ENCODE results near the gene SLC27A6. TPM values are rescaled to one million over a fixed set of nuclear protein-coding genes. Genes with fewer than 3 reads are reported as not detected.

Gene SLC27A6
- total and polyA plus RNA-seq, 2 experiments from 2014 or later, result 2.0 to 4.8 TPM

GRCh38 chr5:128966846-128967245 is 1.6 kb downstream of the SLC27A6 start:
- Histone ChIP-seq H3K9me2 (ENCODE audit: insufficient read depth) (peaks cover 3% of the 10 kb centered on the region; the same call in 1 of the 2 replicates), H3K4me1 (ENCODE audit: insufficient read depth) (no peaks in the 10 kb centered on the region), H3K27ac (ENCODE audit: low read depth) (no peak overlapping the region), H3F3A (replicated peaks; ENCODE audit: low read depth) (no peaks in the 10 kb centered on the region), H3K36me3 (ENCODE audit: insufficient read depth) (no peaks in the 10 kb centered on the region), H3K27me3 (ENCODE audit: insufficient read depth) (peaks cover 33% of the 10 kb centered on the region), H2AFZ (no peak overlapping the region), H3K4me3 (no peak overlapping the region), H4K20me1 (replicated peaks; ENCODE audit: insufficient read depth) (no peaks in the 10 kb centered on the region), H3K79me2 (replicated peaks; ENCODE audit: insufficient read depth) (no peaks in the 10 kb centered on the region), H3K4me2 (no peak overlapping the region)
- ATAC-seq (no peak), DNase-seq (ENCODE audit: low spot score) (no peak)
- no peak overlapping the region for H3K27ac Mint-ChIP-seq
- no peak overlapping the region for H3K4me3 Mint-ChIP-seq
- H3K27me3 Mint-ChIP-seq (ENCODE audit: insufficient read depth, low read depth, poor library complexity), result peaks cover 23% of the 10 kb centered on the region
- TF ChIP-seq CTCF (conservative IDR thresholded peaks at IDR 0.05; ENCODE audit: low read depth in 2 of 2) (no peak), ETS1 (IDR thresholded peaks at IDR 0.05) (no peak), EZH2 (IDR thresholded peaks at IDR 0.05; ENCODE audit: low read depth, unreplicated experiment) (no peak), EZH2phosphoT487 (IDR thresholded peaks at IDR 0.05; ENCODE audit: unreplicated experiment) (no peak), JUNB (IDR thresholded peaks at IDR 0.05; ENCODE audit: unreplicated experiment) (no peak), CREB1 (CRISPR knock-in tag; IDR thresholded peaks at IDR 0.05; ENCODE audit: low read depth) (no peak), POLR2AphosphoS5 (IDR thresholded peaks at IDR 0.05; ENCODE audit: low read depth) (no peak), NANOG (IDR thresholded peaks at IDR 0.05; ENCODE audit: borderline replicate concordance) (no peak), ZNF331 (CRISPR knock-in tag; IDR thresholded peaks at IDR 0.05; ENCODE audit: low read depth) (no peak), ZNF114 (CRISPR knock-in tag; IDR thresholded peaks at IDR 0.05) (no peak), STAT1 (IDR thresholded peaks at IDR 0.05; ENCODE audit: unreplicated experiment) (no peak)
- TF ChIP-seq, protein P1, sequence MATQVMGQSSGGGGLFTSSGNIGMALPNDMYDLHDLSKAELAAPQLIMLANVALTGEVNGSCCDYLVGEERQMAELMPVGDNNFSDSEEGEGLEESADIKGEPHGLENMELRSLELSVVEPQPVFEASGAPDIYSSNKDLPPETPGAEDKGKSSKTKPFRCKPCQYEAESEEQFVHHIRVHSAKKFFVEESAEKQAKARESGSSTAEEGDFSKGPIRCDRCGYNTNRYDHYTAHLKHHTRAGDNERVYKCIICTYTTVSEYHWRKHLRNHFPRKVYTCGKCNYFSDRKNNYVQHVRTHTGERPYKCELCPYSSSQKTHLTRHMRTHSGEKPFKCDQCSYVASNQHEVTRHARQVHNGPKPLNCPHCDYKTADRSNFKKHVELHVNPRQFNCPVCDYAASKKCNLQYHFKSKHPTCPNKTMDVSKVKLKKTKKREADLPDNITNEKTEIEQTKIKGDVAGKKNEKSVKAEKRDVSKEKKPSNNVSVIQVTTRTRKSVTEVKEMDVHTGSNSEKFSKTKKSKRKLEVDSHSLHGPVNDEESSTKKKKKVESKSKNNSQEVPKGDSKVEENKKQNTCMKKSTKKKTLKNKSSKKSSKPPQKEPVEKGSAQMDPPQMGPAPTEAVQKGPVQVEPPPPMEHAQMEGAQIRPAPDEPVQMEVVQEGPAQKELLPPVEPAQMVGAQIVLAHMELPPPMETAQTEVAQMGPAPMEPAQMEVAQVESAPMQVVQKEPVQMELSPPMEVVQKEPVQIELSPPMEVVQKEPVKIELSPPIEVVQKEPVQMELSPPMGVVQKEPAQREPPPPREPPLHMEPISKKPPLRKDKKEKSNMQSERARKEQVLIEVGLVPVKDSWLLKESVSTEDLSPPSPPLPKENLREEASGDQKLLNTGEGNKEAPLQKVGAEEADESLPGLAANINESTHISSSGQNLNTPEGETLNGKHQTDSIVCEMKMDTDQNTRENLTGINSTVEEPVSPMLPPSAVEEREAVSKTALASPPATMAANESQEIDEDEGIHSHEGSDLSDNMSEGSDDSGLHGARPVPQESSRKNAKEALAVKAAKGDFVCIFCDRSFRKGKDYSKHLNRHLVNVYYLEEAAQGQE (IDR thresholded peaks at IDR 0.05; ENCODE audit: unreplicated experiment), result no peak
- TF ChIP-seq, protein P2, sequence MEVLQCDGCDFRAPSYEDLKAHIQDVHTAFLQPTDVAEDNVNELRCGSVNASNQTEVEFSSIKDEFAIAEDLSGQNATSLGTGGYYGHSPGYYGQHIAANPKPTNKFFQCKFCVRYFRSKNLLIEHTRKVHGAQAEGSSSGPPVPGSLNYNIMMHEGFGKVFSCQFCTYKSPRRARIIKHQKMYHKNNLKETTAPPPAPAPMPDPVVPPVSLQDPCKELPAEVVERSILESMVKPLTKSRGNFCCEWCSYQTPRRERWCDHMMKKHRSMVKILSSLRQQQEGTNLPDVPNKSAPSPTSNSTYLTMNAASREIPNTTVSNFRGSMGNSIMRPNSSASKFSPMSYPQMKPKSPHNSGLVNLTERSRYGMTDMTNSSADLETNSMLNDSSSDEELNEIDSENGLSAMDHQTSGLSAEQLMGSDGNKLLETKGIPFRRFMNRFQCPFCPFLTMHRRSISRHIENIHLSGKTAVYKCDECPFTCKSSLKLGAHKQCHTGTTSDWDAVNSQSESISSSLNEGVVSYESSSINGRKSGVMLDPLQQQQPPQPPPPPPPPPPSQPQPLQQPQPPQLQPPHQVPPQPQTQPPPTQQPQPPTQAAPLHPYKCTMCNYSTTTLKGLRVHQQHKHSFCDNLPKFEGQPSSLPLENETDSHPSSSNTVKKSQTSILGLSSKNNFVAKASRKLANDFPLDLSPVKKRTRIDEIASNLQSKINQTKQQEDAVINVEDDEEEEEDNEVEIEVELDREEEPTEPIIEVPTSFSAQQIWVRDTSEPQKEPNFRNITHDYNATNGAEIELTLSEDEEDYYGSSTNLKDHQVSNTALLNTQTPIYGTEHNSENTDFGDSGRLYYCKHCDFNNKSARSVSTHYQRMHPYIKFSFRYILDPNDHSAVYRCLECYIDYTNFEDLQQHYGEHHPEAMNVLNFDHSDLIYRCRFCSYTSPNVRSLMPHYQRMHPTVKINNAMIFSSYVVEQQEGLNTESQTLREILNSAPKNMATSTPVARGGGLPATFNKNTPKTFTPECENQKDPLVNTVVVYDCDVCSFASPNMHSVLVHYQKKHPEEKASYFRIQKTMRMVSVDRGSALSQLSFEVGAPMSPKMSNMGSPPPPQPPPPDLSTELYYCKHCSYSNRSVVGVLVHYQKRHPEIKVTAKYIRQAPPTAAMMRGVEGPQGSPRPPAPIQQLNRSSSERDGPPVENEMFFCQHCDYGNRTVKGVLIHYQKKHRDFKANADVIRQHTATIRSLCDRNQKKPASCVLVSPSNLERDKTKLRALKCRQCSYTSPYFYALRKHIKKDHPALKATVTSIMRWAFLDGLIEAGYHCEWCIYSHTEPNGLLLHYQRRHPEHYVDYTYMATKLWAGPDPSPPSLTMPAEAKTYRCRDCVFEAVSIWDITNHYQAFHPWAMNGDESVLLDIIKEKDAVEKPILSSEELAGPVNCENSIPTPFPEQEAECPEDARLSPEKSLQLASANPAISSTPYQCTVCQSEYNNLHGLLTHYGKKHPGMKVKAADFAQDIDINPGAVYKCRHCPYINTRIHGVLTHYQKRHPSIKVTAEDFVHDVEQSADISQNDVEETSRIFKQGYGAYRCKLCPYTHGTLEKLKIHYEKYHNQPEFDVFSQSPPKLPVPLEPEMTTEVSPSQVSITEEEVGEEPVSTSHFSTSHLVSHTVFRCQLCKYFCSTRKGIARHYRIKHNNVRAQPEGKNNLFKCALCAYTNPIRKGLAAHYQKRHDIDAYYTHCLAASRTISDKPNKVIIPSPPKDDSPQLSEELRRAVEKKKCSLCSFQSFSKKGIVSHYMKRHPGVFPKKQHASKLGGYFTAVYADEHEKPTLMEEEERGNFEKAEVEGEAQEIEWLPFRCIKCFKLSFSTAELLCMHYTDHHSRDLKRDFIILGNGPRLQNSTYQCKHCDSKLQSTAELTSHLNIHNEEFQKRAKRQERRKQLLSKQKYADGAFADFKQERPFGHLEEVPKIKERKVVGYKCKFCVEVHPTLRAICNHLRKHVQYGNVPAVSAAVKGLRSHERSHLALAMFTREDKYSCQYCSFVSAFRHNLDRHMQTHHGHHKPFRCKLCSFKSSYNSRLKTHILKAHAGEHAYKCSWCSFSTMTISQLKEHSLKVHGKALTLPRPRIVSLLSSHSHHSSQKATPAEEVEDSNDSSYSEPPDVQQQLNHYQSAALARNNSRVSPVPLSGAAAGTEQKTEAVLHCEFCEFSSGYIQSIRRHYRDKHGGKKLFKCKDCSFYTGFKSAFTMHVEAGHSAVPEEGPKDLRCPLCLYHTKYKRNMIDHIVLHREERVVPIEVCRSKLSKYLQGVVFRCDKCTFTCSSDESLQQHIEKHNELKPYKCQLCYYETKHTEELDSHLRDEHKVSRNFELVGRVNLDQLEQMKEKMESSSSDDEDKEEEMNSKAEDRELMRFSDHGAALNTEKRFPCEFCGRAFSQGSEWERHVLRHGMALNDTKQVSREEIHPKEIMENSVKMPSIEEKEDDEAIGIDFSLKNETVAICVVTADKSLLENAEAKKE (CRISPR knock-in tag; IDR thresholded peaks at IDR 0.05), result no peak
- H3K36me3 Mint-ChIP-seq (ENCODE audit: low read depth), result no peaks in the 10 kb centered on the region
- H3K9me3 Mint-ChIP-seq, result no peaks in the 10 kb centered on the region
- peaks cover 13% of the 10 kb centered on the region for H3K4me1 Mint-ChIP-seq

Data from GM23338 (cell line).